Endothelial cell of umbilical vein (primary cell): ENCODE measurements around the gene LRP1-AS. TPM values are rescaled to one million over a fixed set of nuclear protein-coding genes. Genes with fewer than 3 reads are reported as not detected.

Source experiments
- BruUV-seq: library from RNA; stranded (reverse); fragments of 400-500 nt; replicated peaks from 2 replicates; lab custom pipeline; 2021; lab: Mats Ljungman, UMichigan
- CTCF ChIA-PET: fragments of 300-600, 350-600 bp; sonication (Branson Sonifier 250); formaldehyde crosslinking; loops from one replicate; lab custom pipeline; 2021; ENCODE audit warnings: antibody characterized with exemption, inconsistent platforms; lab: Charles Lee
- POLR2A ChIA-PET: fragments of 300-600, 350-600 bp; sonication (Branson Sonifier 250); formaldehyde crosslinking; loops from one replicate; lab custom pipeline; 2021; ENCODE audit warnings: antibody characterized with exemption, inconsistent platforms; lab: Charles Lee
- DNase-seq: peaks from one replicate; pipeline ENCODE4 v3.0.0-alpha.2; 2011; ENCODE audit warnings: low read depth, low spot score
- FAIRE-seq: peaks from 2 replicates; lab custom pipeline; 2011; peaks lifted over from hg19 to GRCh38; lab: Jason Lieb, UNC
- H2AFZ ChIP-seq: 2 replicates; pipeline ENCODE4 v1.6.0; 2012; ENCODE audit warnings: low read depth, low read length, control low read depth, inconsistent platforms
- H3K27ac ChIP-seq: 2 replicates; pipeline ENCODE4 v1.5.1; 2011; ENCODE audit warnings: low read depth, mild to moderate bottlenecking, control low read depth, low read length, moderate library complexity; ENCODE audit not compliant: insufficient read depth
- H3K27me3 ChIP-seq, 2 experiments: 2 replicates each; pipeline versions ENCODE4 v1.6.0 to v1.6.1; 2011; ENCODE audit warnings: low read length in 2 of 2, mixed read lengths in 1 of 2; ENCODE audit not compliant: control insufficient read depth in 2 of 2, insufficient read depth in 2 of 2
- H3K36me3 ChIP-seq, 2 experiments: 2 replicates in 1 of 2; 3 replicates in 1 of 2; pipeline ENCODE4 v1.5.1; 2011; ENCODE audit warnings: low read length in 2 of 2, mild to moderate bottlenecking in 1 of 2, moderate library complexity in 1 of 2; ENCODE audit not compliant: control insufficient read depth in 2 of 2, insufficient read depth in 2 of 2; ENCODE audit errors: extremely low read depth in 1 of 2
- H3K4me1 ChIP-seq: 3 replicates; pipeline ENCODE4 v1.5.1; 2011; ENCODE audit warnings: mild to moderate bottlenecking, low read length; ENCODE audit not compliant: control insufficient read depth, insufficient read depth; ENCODE audit errors: extremely low read depth
- H3K4me2 ChIP-seq: 2 replicates; pipeline ENCODE4 v1.6.1; 2011; ENCODE audit warnings: low read length, control low read depth, mixed read lengths; ENCODE audit not compliant: insufficient read depth
- H3K4me3 ChIP-seq, 3 experiments: fragments of 200-600 bp in 1 of 3; sonication (generic), shearing (Covaris generic) in 1 of 3; replicated peaks in 1 of 3; 2 replicates each; pipeline ENCODE4 v1.5.1; 2011 to 2016; ENCODE audit warnings: control low read depth in 3 of 3, low read length in 3 of 3, mild to moderate bottlenecking in 2 of 3, inconsistent platforms in 1 of 3, low read depth in 1 of 3, moderate library complexity in 1 of 3; ENCODE audit not compliant: insufficient read depth in 1 of 3
- H3K79me2 ChIP-seq: 2 replicates; pipeline ENCODE4 v1.6.0; 2012; ENCODE audit warnings: low read length, inconsistent platforms; ENCODE audit not compliant: control insufficient read depth, insufficient read depth
- H3K9ac ChIP-seq: replicated peaks from 2 replicates; pipeline ENCODE3; 2011; ENCODE audit warnings: low read length, control low read depth; ENCODE audit not compliant: insufficient read depth; ENCODE audit errors: extremely low read depth
- H3K9me1 ChIP-seq: replicated peaks from 3 replicates; pipeline ENCODE4 v1.6.0; 2011; ENCODE audit warnings: mild to moderate bottlenecking, low read length; ENCODE audit not compliant: control insufficient read depth, insufficient read depth; ENCODE audit errors: extremely low read depth
- H3K9me3 ChIP-seq: replicated peaks from 2 replicates; pipeline ENCODE4 v1.5.1; 2012; ENCODE audit warnings: low read length, inconsistent platforms; ENCODE audit not compliant: control insufficient read depth, insufficient read depth
- H4K20me1 ChIP-seq: replicated peaks from 2 replicates; pipeline ENCODE3; 2011; ENCODE audit warnings: mild to moderate bottlenecking, low read length; ENCODE audit not compliant: control insufficient read depth, insufficient read depth; ENCODE audit errors: extremely low read depth
- EZH2 ChIP-seq: IDR thresholded peaks from 2 replicates; pipeline ENCODE4 v1.6.1; 2012; ENCODE audit warnings: borderline replicate concordance, low read depth, mild to moderate bottlenecking, moderate library complexity, low read length, inconsistent platforms; ENCODE audit not compliant: severe bottlenecking
- GATA2 ChIP-seq: IDR thresholded peaks from 2 replicates; pipeline ENCODE4 v1.7.0; 2011; ENCODE audit warnings: low read depth, mild to moderate bottlenecking, moderate library complexity, mixed read lengths, low read length; ENCODE audit not compliant: insufficient read length, insufficient read depth
- JUN ChIP-seq: IDR thresholded peaks from 2 replicates; pipeline ENCODE4 v1.6.1; 2011; ENCODE audit warnings: borderline replicate concordance, low read depth; ENCODE audit not compliant: insufficient read length, insufficient read depth
- POLR2A ChIP-seq: IDR thresholded peaks from 2 replicates; pipeline ENCODE4 v1.6.1; 2012; ENCODE audit warnings: low read depth, mild to moderate bottlenecking, control low read depth, low read length
- POLR2AphosphoS5 ChIP-seq: IDR thresholded peaks from 2 replicates; pipeline ENCODE4 v1.6.1; 2012; ENCODE audit warnings: low read depth, mild to moderate bottlenecking, control low read depth, low read length, moderate library complexity; ENCODE audit not compliant: insufficient read depth
- dilution Hi-C: fragments of 300-500 bp; cut with MboI; formaldehyde crosslinking; loops from one replicate; pipeline ENCODE4 v1.15.0; 2019; ENCODE audit warnings: low sequenced_read_pairs; ENCODE audit not compliant: extremely low pct_ligation_motif_present
- intact Hi-C: fragments of 100-400 bp; cut with micrococcal nuclease; formaldehyde crosslinking; loops from one replicate; pipeline ENCODE4 v1.10.0; 2022
- polyA plus RNA-seq, 4 experiments: library from polyadenylated mRNA; depleted of rRNA in 3 of 4; stranded (reverse) in 3 of 4; unstranded in 1 of 4; fragments of >200 nt; gene quantifications; 2 replicates each; pipeline versions ENCODE4 v1.2.1 to v1.2.3, GENCODE V29; 2011 to 2012; ENCODE audit warnings: missing spikeins in 1 of 4
- total RNA-seq: library from RNA; stranded (reverse); gene quantifications from 2 replicates; pipeline ENCODE4 v1.2.3, GENCODE V29; 2021
- TF ChIP-seq, protein P1 (sequence below), 2 donors: IDR thresholded peaks; 1 replicate in 1 of 2; 2 replicates in 1 of 2; pipeline ENCODE4 v1.5.1; 2011; ENCODE audit warnings: low read length in 2 of 2, mild to moderate bottlenecking in 2 of 2, moderate library complexity in 2 of 2, control low read depth in 1 of 2, inconsistent platforms in 1 of 2, low read depth in 1 of 2; ENCODE audit not compliant: insufficient read depth in 1 of 2; ENCODE audit errors: extremely low read depth in 1 of 2

Gene LRP1-AS
- total and polyA plus RNA-seq, 2 donors (not counting 3 experiments of a cell fraction or from before 2014, with no cell fraction given) = not detected

DNA sequence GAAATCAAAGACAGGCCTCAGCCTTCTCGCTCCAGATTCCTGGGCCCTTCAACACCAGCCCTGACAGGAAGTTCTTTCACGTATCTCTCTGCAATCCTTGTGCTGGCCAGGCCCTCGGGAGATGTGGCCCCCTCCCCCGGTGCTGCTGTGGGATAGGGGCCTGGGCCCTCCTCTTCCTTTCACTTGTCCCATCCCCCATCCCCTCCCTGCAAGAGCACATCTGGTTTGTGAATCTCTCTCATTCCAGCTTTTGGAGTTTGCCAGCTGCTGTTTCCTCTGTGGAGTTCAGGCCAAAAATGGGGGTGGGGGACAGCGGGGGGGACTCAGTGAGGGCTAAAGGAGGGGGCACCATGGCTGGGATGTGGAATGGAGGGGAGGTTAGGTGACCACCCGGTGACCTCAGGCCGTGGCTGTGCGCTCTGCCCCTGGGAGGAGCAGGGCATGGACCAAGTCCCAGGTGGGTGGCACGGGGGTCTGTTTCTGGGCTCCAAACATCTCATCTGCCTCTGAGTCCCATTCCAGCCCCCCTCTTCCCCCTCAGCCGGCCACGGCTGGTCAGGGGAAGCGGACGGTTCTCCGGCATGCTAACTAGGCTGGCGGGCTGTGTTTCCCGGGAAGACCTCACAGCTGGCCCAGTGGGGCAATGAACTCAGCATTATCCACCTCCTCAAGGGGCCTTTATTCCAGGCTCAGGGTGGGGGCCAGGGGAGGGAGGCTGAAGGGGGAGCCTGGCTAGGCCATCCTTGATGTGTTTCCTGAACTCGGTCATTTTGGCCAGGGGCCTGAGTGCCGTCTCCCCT lies 11.7 kb downstream of the LRP1-AS start:
- dilution Hi-C loops = no loop called here
- FAIRE-seq (no peak), DNase-seq (no peak)
- H3K9me1 ChIP-seq = no peaks in the 10 kb centered on the region
- no peak overlapping the region for H3K4me3 ChIP-seq
- intact Hi-C loops = no loop called here
- H3K9me3 ChIP-seq = no peaks in the 10 kb centered on the region
- H3K4me1 ChIP-seq = no peaks in the 10 kb centered on the region
- no peak overlapping the region for H2AFZ ChIP-seq
- H3K4me2 ChIP-seq = no peak overlapping the region
- H3K27ac ChIP-seq = no peak overlapping the region
- no peak overlapping the region for H3K9ac ChIP-seq
- TF ChIP-seq, protein P1, sequence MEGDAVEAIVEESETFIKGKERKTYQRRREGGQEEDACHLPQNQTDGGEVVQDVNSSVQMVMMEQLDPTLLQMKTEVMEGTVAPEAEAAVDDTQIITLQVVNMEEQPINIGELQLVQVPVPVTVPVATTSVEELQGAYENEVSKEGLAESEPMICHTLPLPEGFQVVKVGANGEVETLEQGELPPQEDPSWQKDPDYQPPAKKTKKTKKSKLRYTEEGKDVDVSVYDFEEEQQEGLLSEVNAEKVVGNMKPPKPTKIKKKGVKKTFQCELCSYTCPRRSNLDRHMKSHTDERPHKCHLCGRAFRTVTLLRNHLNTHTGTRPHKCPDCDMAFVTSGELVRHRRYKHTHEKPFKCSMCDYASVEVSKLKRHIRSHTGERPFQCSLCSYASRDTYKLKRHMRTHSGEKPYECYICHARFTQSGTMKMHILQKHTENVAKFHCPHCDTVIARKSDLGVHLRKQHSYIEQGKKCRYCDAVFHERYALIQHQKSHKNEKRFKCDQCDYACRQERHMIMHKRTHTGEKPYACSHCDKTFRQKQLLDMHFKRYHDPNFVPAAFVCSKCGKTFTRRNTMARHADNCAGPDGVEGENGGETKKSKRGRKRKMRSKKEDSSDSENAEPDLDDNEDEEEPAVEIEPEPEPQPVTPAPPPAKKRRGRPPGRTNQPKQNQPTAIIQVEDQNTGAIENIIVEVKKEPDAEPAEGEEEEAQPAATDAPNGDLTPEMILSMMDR (IDR thresholded peaks at IDR 0.05; ENCODE audit: extremely low read depth in 1 of 2, insufficient read depth in 1 of 2, low read depth in 1 of 2, low read length in 2 of 2) = no peak
- TF ChIP-seq POLR2AphosphoS5 = no peak
- no peak for TF ChIP-seq JUN
- no peak for TF ChIP-seq EZH2
- no peak for TF ChIP-seq GATA2
- no peak for TF ChIP-seq POLR2A
- POLR2A ChIA-PET = no interaction called here
- H4K20me1 ChIP-seq = no peaks in the 10 kb centered on the region
- no peaks in the 10 kb centered on the region for H3K36me3 ChIP-seq
- H3K27me3 ChIP-seq = peaks cover 28% of the 10 kb centered on the region in 2 experiments
- no TSS peak for BruUV-seq
- CTCF ChIA-PET = interaction anchor here (0.8 to 1.2 kb wide), 4 partner anchors 10 to 41 kb away, joined by 3 to 4 read pairs (median 3); no protein-coding TSS in a partner anchor
- H3K79me2 ChIP-seq = no peaks in the 10 kb centered on the region
